GM18520 (cell line): ENCODE data around the gene ARHGAP8.

Experiments used
- ATAC-seq: cut with Tn5 transposase; IDR thresholded peaks from one replicate; pipeline ENCODE4 v1.9.1; 2021; ENCODE audit not compliant: unreplicated experiment

ARHGAP8 gene

DNA sequence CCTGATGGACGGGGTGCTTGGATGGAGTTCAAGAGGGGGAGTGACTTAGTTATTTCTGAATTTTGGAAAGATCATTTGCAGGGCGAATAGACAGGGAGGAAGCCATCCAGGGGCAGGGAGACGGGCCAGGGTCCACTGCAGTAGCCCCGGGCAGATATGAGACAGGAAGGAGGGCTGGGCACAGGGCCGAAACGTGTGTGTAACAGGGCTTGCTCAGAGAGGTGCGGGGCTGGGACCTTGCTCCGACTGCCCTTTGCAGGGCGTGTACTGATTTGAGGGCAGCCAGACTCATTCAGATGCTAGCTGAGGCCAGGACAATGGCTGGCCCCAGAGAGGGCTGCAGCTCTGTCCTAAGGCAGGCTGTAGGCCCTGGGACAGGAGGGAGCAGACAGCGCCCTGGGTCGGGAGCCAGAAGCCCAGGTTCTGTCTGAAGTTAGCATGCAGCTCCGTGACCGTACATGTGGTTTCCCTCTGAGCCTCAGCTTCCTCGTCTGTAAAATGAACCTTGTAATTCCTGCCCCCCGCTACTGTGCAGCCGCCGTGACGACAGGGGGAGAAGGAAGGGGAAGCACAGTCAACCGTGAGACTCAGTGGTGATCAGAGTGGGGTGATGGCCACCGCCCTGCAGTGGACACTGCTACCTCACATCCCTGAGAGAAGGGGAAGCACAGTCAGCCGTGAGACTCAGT is 154.0 kb downstream of the ARHGAP8 start:
- no peak for ATAC-seq

GRCh38 chr22:44906999-44907644 is 154.7 kb downstream of the ARHGAP8 start:
- ATAC-seq: no peak

GRCh38 chr22:44907765-44908737 is 155.7 kb downstream of the ARHGAP8 start:
- no peak for ATAC-seq

GRCh38 chr22:44909241-44909640 is 156.9 kb downstream of the ARHGAP8 start:
- no peak for ATAC-seq
